Measurements from ENCODE around the gene PRH2. TPM values are rescaled to one million over a fixed set of nuclear protein-coding genes. Genes with fewer than 3 reads are reported as not detected.

PRH2 gene
- total RNA-seq, 1 experiment from 2014 or later = not detected

DNA sequence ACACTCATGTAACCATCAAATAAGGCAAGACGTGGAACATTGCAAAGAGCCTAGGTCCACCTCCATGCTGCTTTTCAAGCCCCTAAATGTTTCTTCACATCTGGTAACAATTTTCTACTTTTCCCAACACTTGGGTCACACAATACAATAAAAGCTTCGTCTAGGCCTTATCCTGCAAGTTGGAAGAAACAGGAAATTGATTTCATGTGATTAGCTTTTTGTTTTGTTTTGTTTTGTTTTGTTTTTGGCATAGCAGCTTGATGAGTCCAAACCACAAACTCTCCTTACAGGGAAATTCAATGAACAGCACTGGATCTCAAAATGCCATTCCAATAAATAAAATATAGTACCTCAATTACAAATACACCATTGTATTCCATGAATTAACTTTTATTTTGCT is 38.4 kb downstream of the PRH2 start (continued):
- TF ChIP-seq, protein P1, sequence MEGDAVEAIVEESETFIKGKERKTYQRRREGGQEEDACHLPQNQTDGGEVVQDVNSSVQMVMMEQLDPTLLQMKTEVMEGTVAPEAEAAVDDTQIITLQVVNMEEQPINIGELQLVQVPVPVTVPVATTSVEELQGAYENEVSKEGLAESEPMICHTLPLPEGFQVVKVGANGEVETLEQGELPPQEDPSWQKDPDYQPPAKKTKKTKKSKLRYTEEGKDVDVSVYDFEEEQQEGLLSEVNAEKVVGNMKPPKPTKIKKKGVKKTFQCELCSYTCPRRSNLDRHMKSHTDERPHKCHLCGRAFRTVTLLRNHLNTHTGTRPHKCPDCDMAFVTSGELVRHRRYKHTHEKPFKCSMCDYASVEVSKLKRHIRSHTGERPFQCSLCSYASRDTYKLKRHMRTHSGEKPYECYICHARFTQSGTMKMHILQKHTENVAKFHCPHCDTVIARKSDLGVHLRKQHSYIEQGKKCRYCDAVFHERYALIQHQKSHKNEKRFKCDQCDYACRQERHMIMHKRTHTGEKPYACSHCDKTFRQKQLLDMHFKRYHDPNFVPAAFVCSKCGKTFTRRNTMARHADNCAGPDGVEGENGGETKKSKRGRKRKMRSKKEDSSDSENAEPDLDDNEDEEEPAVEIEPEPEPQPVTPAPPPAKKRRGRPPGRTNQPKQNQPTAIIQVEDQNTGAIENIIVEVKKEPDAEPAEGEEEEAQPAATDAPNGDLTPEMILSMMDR (IDR thresholded peaks at IDR 0.05 in 2 of 3, conservative IDR thresholded peaks at IDR 0.05 in 1 of 3; ENCODE audit: borderline replicate concordance in 1 of 3, insufficient read depth in 1 of 3, low read depth in 2 of 3, low read length in 2 of 3) = no peak
- no peak for TF ChIP-seq ZNF274 (IDR thresholded peaks at IDR 0.05; ENCODE audit: low read depth, low read length)
- TF ChIP-seq POLR2A (IDR thresholded peaks at IDR 0.05; ENCODE audit: borderline replicate concordance, extremely low read depth, insufficient read depth, insufficient read length) = no peak
- TF ChIP-seq, protein P2, sequence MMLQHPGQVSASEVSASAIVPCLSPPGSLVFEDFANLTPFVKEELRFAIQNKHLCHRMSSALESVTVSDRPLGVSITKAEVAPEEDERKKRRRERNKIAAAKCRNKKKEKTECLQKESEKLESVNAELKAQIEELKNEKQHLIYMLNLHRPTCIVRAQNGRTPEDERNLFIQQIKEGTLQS (IDR thresholded peaks at IDR 0.05) = no peak
- no peak for TF ChIP-seq TCF7L2 (IDR thresholded peaks at IDR 0.05; ENCODE audit: borderline replicate concordance, extremely low read depth, insufficient read depth, insufficient read length)

DNA sequence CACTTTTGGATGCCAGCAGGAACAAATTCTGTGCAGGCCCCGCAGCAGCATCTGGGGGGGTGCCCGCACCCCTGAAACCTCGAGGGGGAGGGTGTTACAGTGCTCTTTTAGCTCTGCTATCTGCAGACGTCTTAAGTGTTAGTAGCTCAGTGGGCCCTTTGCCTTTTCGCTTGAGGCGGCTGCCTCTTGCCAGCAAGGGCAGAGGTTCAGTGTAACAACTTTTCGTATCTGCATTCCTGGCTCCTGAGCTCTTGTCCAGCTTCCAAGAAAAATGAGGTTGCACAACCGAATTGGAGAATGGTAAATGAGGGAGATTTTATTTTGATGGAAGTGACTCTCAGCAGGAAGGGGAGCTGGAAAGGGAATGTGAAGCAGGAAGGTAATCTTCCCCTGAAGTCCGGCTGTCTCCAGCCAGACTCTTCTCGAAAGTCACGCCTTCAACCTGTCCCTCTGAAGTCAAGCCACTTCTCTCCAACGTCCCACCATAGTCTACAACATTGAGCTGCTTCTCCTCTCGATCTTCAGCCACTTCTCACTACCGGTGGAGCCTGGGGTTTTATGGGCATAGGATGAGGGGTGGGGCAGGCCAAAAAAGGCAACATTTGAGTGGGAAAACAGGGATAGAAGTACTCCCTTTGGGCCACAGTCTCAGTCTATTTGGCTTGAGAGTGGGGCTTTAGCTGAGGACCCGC is 39.9 kb downstream of the PRH2 start:
- Histone ChIP-seq H3K9me2 (ENCODE audit: insufficient read depth) (no peaks in the 10 kb centered on the region; the same call in 1 of the 2 replicates), H3K27ac (ENCODE audit: low read depth, low read length) (no peak overlapping the region), H3K4me1 (ENCODE audit: control insufficient read depth in 1 of 2, insufficient read depth in 2 of 2, low read length in 2 of 2) (no peaks in the 10 kb centered on the region), H3K27me3 (ENCODE audit: insufficient read depth, low read length) (no peaks in the 10 kb centered on the region), H3K4me3 (replicated peaks in 1 of 2; ENCODE audit: low read depth in 1 of 2, low read length in 2 of 2) (no peak overlapping the region), H3K36me3 (ENCODE audit: control insufficient read depth in 1 of 2, insufficient read depth in 2 of 2, low read length in 2 of 2) (no peaks in the 10 kb centered on the region), H3K9ac (ENCODE audit: low read length) (no peak overlapping the region), H2AFZ (ENCODE audit: low read depth, low read length, poor library complexity, severe bottlenecking) (no peak overlapping the region), H4K20me1 (ENCODE audit: insufficient read depth) (0 out of 2 replicates have a peak, but pooled peaks cover 4% of the 10 kb centered on the region), H3K79me2 (ENCODE audit: insufficient read depth, low read length) (no peaks in the 10 kb centered on the region), H3K9me3 (ENCODE audit: control insufficient read depth in 1 of 2, insufficient read depth in 1 of 2, low read depth in 1 of 2, low read length in 2 of 2) (no peaks in the 10 kb centered on the region), H3K4me2 (ENCODE audit: low read length) (no peak overlapping the region)
- ChIA-PET RAD21 (ENCODE audit: low non-redundant PET in 1 of 2, low total read pairs in 2 of 2, uncharacterized antibody in 2 of 2, unreplicated experiment in 2 of 2) (no interaction called here), CTCF (no interaction called here), POLR2A (no interaction called here)
- BruUV-seq (replicated peaks) = no TSS peak
- no peak for ATAC-seq
- TF ChIP-seq, protein P3, sequence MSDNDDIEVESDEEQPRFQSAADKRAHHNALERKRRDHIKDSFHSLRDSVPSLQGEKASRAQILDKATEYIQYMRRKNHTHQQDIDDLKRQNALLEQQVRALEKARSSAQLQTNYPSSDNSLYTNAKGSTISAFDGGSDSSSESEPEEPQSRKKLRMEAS (IDR thresholded peaks at IDR 0.05) = no peak
- no peak for TF ChIP-seq YY1 (IDR thresholded peaks at IDR 0.05; ENCODE audit: extremely low read depth, insufficient replicate concordance, low read depth, low read length)
- TF ChIP-seq, protein P1 (IDR thresholded peaks at IDR 0.05 in 2 of 3, conservative IDR thresholded peaks at IDR 0.05 in 1 of 3; ENCODE audit: borderline replicate concordance in 1 of 3, insufficient read depth in 1 of 3, low read depth in 2 of 3, low read length in 2 of 3) = no peak
- TF ChIP-seq RAD21 (IDR thresholded peaks at IDR 0.05; ENCODE audit: low read depth) = no peak
- TF ChIP-seq SIN3A (IDR thresholded peaks at IDR 0.05; ENCODE audit: low read depth) = no peak
- no peak for TF ChIP-seq ELF1 (IDR thresholded peaks at IDR 0.05; ENCODE audit: borderline replicate concordance, low read depth)
- no peak for DNase-seq (ENCODE audit: low read depth, low spot score)
- intact Hi-C loops (cut with micrococcal nuclease) = no loop called here
